COR-L47 (cell line): Measurements from ENCODE around the gene MAML3.

Experiments
- DNase-seq: peaks from one replicate; lab custom pipeline; 2025; lab: John Stamatoyannopoulos, UW

The MAML3 gene

GRCh38 chr4:140003876-140004548 is 150.0 kb downstream of the MAML3 start:
- no peak for DNase-seq

DNA sequence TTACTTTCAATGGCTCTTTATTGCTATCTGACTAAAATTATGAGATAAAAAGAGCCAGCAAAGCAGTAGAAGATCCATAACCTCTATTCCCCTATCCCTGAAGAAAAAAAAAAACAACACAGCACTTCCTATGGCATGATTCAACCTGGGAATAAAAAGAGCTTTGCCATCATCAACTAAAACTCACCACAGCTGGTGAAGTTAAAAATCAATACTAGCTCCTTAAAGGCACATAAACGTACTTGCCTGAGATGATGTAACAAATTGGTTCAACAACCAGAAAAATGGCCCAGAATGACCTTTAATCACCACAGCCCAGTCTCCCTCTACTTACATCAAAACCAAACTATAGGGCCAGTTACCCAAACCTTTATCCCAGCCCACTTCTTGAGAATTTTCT is 153.8 kb downstream of the MAML3 start:
- no peak for DNase-seq

DNA sequence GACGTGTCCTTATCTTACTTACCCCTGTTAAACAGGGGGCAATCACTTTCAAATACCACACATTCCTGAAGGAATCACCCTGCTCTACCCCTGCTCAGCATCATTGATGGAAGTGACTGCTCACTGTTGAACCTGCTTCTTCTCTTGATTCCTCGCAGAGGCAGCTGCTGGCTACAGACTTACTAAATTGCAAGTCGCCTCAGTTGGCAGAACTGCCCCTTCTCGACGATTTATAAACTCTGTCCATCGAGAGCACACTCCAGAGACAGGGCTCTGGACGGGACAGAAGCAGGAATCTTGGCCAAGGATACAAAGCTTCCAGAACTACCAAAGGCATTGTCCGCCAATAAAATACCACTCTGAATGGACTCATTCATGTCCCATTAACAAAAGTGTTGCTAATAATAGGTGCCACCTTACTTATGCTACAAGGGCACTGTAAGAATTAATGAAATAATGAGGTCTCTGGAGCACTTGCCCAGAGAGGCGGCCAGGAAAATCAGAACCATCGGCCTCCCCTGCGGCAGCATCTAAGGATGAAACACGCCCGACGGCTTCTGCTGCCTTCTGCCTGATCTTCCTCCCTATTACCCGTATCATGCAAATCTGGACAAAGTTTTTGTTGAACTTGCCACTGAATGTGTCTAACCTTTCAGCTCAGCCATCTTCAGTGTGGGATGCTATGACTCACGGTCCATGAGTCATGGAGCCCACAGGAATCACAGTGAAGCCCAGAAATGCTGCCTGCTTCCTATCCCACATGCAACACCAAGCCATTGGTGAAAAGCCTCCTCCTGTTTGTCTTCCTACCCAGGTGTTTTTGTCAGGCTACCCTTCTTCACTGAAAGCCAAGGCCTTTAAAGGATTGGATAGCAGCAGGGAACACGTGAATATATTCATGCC is 164.9 kb downstream of the MAML3 start:
- no peak for DNase-seq

DNA sequence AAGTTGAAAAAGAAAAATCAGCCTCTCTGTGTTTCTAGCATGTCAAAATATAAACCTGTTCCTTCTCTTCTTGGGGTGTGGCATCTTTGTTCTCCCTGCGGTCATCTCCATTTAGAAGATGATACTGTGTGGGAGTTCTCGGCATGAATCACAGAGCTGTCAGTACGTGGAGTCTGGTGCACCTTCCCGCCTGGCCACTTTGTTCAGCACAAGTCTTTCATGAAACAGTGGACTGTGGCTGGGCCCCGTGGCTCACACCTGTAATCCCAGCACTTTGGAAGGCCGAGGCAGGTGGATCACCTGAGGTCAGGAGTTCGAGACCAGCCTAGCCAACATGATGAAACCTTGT is 166.5 kb downstream of the MAML3 start:
- DNase-seq, result no peak

DNA sequence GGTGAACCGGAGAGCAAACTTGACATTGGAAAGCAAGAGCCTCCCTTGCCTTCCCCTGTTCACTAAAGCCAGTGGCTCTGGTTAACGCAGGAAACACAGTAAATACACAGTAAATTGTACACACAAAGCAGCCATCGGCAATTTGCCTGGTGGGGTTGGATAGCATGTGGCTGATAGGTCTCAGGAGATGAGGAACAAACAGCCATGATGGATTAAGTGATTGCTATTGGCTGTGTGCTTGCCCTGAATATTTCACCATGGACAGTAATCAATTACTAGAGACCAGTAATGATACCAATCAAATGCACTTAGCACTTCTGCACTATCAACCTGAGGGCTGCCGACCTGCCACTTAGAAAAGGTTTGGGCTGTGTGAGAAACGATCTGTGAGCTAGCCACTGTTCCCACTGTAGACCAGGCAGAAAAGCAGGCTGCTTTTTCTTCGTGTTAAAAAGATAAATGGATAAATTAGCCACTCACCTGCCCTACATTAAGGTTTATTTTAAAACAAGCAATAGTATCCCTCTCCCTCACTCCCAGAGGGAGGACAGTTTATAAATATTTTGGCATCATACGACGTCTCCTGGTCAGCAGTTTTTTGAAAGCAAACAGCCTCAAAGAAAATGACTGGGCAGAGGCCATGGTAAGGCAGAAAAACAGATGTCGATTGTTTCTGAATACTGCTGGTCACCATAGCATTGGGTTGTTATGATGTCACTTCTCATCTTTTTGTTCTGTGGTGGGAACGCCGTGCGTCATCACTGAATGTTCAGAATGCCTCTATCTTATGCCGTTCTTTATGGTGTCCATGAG is 167.1 kb downstream of the MAML3 start:
- DNase-seq, result no peak

- DNase-seq, result no peak
Measured at GRCh38 chr4:139986106-139986505, 167.9 kb downstream of the MAML3 start.

- no peak for DNase-seq
Measured at GRCh38 chr4:139985401-139985800, 168.6 kb downstream of the MAML3 start.

DNA sequence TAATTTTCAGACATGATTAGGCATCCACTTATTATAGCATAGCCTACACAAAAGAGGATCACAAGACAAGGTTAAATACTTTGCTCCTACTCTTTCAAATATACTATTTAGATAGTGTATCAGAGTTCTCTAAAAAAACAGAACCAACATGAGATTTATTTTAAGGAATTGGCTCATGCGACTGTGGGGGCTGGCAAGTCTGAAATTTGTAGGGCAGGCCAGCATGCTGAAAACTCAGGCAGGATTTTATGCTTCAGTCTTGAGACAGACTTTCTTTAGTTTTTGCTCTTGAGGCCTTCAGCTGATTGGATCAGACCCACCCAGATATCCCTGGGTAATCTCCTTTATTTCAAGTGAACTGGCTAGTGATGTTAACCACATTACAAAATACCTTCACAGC is 169.5 kb downstream of the MAML3 start:
- DNase-seq, result no peak

DNA sequence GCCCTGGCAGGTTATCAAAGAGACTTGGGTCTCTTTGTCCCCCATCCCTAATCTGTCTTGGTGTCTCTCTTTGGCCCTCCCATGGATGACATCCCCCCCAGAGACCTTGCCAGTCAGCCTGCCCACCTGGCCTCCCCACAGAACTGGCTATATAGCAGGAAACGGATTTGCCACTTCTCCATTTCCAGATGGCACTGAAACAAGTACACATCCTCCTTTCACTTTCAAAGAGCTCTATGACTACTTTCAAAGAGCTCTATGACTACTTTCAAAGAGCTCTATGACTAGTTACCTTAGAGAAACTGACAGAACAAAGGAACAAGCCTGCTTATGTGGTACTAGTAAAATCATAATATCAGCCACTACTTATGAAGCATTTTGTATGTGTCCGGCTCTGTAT is 175.3 kb downstream of the MAML3 start:
- no peak for DNase-seq

DNA sequence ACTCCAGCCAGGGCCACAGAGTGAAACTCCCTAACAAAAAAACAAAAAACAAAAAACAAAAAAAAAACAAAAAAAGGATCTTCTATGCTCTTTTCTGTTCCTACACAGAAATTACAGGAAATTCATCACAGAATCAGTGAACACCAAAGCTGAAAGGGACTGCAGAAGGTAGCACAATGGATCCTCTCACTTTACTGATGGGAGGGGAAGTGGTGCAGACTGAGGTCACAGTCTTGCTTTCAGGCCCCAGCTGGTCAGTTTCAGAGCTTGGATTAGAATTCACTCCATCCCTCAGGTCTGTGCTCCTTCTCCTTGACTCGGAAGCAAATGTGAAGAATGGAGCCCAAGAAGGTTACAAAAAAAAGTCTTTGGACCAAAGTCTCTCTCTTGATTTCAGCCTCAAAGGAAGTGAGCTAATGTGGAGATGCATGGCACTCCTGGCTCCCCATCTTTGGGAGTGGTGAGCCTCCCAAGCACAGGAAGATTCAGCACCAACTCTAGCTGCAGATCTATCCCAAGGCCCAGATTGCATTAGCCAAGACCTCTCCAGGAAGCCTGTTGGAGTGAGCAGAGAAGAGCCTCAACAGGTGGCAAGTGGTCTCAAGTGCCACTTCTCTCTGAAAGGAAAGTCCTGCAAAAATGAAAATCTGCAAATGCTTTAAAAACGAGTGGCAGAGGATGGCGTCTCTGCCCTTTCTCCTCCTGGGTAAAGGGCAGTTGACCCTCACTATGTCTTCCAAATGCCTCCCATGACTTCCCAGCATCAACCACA is 176.0 kb downstream of the MAML3 start:
- DNase-seq, result no peak

DNA sequence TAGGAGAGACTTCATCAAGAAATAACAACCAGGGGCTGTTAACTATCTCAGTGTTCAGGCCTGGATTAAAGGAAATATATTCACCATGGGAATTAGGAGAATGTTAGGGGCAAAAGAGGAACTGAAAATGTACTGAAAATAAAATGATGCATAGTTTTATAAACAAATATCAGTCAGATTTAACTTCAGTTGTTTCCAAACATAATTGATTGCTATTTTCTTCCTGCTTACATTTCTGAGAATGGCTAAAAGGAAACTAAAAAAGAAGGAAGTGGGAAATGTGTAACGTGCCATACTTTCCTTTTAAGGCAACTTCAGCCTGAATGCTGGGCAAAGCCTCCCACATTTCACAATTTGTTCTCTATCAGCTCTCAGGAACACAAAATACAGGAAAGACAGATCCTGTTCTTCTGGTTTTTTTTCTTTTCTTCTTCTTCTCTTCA is 178.1 kb downstream of the MAML3 start:
- DNase-seq, result no peak

DNA sequence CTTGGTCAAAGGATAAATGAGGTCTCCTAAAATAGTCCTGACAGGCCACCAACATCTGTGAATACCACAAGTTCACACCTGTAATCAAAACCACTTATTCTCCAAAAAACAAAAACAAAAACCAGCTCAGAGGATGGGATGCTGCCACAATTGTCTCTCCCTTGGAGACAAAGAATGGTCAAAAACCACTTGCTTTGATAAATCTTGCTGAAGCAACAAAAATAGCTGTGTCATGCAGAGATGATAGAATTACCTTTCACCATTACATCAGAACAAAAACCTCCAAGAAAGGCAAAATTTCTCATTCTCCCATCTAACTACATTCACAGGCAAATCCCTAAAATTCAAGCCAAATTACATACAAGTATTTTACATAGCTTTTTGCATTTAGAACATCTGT is 180.4 kb downstream of the MAML3 start:
- DNase-seq, result no peak

GRCh38 chr4:139973015-139973414 is 181.0 kb downstream of the MAML3 start:
- DNase-seq, result no peak

- no peak for DNase-seq
Measured at GRCh38 chr4:139972305-139972704, 181.7 kb downstream of the MAML3 start.

DNA sequence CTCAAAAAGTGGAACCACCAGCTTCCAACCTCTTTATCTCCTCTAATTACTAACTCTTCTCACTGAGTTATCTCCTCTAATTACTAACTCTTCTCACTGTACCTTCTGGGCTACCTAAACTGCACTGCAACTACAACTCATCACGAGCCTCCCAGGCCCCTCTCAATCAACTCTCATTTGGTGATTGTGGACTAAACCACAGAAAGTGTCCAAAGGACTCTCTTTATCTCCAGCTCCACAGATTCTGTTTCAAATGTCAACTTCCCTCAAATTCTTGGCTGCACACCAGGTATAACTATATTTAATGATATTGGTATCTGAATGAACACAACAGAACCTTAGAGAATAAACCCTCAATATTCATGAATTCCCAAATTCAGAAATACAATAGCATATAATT is 182.9 kb downstream of the MAML3 start:
- no peak for DNase-seq

DNA sequence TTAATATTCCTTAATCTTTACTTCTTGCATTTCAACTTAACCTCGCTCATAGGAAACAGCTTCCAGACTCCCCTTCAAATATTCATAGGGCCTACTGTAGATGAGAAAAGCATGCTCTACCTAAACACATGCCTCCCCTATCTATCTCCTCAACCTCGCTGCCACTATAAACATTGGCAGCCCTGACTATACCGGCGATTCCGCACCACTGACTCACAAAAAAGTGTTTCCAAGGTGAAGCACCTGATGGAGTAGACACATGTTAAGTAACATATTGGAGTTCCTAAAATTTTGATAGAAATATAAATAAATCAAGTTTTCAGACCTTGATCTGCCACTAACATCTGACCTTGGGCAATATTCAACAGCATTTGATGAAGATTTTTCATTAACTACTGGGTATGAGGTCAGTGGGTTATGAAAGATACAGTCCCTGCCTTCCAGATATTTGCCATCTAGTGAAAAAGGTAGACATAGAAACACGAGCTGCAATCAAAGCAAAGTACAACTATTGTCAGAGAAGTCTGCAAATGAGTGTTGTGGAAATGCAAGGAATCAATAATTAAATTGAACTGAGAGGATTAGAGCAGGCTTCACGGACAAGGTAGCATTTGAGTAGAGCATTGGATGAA is 184.2 kb downstream of the MAML3 start:
- no peak for DNase-seq

- no peak for DNase-seq
Measured at GRCh38 chr4:139968831-139969230, 185.2 kb downstream of the MAML3 start.

DNA sequence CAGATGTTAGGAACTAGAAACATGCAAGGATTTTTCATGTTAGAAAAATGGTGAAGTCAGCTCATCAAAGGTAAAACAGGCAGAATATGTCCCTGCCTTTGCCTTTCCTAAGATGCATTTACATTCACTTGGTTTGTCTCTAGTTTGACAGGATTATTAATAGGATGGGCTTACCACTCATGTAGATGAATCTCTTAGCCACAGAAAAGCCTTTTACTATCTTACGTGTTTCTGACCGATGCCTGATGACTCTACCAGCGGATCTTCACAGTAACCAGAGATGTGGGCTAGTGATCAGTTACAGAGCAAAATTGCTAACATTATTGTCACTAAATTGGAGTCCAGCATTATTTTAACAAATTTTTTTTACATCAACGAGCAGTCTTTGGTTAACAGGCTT is 187.6 kb downstream of the MAML3 start:
- no peak for DNase-seq

GRCh38 chr4:139965789-139966188 is 188.2 kb downstream of the MAML3 start:
- no peak for DNase-seq

DNA sequence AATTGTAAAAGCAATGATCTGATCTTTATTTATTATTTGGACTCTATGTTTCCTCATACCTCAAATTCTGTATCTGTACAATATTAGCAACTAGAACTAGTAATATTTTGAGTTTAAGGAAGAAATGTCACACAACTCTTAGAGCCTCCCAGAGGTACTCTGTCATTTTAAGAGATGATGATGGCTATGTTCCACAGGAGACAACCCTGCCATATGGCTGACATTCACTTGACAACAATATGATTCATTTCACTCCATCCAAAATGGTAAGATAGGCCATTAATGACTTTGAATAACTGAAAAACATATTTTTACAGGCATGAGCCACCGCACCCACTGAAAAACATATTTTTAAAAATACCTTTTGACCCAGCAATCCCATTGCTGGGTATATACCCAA is 190.3 kb downstream of the MAML3 start:
- no peak for DNase-seq

GRCh38 chr4:139962130-139962684 is 191.8 kb downstream of the MAML3 start:
- peak; percentile 56 for DNase-seq
